Right renal pelvis (tissue), 4 donors: ENCODE measurements around the gene NXF1. TPM values are rescaled to one million over a fixed set of nuclear protein-coding genes. Genes with fewer than 3 reads are reported as not detected.
"Not testable (repeated sequence)": the region's sequence is repeated elsewhere in the genome, so short reads cannot be mapped to it uniquely, and the experiment has no call there.

Source experiments
- DNase-seq, 4 donors: peaks; one replicate each; pipeline ENCODE4 v3.0.0-alpha.2; 2013; ENCODE audit warnings: low read depth in 4 of 4, low spot score in 3 of 4, missing footprints in 1 of 4
- polyA plus RNA-seq, 4 donors: library from polyadenylated mRNA; unstranded; fragments of 120-200 nt; gene quantifications; one replicate each; pipeline ENCODE4 v1.2.1, GENCODE V29; 2013; ENCODE audit not compliant: insufficient read length in 4 of 4

The NXF1 gene
- polyA plus RNA-seq: 100 to 1,000 TPM; 113 to 129 (median 123) TPM

DNA sequence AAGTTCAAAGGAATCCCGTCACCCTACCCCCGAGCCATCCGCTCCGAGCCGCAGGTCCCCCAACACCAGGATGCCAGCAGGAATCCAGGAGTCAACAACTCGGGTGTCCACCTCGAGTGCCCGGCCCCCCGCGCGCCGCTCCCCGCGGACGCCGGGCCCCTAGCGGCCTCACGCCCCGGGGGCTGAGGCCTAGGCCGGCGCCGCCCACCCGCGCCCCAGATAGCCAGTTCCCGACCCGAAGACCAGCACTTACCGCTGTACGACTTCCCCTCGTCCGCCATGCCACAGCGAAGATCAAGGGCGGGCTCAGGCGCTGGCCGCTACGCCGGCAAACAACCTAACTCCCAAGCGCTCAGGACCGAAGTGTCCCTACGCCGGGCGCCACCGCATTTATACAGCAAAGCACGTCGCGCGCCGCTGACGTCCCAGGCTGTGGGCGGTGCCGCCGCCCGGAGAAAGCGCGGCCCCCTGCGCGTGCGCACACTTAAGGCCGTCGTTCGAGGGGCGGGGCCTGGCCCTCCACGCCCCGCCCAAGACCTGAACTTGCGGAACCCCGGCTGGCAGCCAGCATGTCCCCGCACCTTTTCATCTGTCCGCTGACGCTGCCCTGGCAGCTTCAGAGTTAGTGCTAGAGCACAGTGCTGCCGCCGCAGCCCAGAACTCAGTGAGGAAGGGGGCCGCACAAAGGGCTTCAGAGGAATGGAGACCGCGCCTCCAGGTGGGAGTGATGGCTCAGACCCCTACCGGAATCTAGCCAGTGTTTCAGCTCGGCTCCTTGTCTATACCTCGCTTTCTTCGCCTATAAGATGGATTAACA, at the start of gene NXF1:
Gene NXF1 (minus strand): TSS at position 365 of the 817 bp plus-strand sequence. CDS start 84 bp downstream, at position 281.
- DNase-seq: peak; percentile 89 to 97 (median 92)

DNA sequence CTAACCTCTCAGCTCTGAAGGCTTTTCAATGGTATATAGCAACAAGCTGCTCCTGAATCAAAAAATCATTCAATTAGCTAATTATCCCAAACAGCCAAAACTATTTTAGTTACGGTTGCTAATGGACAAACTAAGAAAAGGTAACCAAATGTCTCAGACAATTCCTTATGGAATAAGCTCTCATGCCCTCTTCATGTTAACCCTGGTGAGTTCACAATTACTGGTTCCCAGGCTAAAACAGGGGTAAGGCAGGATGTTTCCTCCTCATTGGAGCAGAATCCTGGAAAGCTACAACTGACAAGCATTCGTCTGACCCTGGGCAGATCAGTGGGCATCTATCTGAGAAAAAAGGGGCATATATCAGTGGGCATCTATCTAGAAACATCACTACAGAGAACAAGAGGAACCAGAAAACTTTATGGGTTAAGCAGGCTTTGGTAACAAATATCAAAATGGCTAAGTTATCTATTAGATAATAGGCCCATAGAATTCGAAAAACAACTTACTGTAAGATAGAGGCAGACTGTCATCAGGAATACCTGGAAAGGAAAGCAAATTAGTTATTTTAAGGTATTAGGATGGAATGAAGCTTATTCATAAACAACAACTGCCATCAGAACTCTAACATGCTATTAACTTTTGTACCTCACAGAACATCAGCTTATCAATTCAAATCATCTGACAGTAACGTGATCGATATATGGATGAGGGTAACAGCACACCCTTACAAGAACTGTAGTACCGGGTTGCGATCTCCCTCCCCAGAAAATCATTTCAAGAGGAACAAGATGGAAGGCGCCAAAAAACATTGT, 49.0 kb upstream of the NXF1 start:
- no peak for DNase-seq

DNA sequence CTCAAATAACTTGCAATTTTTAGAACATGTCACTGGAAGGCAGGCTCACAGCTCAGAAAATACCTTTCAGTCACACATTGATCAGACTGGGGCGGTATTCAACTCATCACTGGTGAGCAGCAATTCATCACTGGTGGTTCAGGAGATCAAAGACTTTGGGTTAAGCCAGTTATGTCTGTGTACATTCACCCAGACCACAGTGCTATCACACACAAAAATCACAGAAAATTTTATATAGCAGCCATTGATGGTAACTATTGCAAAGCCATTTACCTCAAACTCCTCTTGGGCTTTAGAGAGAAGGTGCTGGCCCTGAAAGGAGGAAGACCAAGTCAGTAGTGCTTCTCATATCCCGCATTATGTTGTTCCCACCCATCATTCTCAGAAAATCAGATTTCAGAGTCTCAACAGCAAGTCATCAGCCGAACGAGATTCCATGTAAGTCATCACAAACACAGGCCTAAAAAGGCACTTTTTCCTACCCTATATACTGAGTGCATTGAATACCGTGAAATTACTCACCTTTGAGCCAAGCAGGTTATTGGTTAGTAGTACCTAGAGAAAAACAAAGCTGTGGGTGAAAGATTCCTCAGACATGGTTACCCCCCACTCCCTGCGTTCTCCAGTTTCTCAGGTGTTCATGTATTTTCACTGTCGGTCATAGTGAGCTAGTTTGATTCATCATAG, 48.2 kb upstream of the NXF1 start:
- DNase-seq: no peak

DNA sequence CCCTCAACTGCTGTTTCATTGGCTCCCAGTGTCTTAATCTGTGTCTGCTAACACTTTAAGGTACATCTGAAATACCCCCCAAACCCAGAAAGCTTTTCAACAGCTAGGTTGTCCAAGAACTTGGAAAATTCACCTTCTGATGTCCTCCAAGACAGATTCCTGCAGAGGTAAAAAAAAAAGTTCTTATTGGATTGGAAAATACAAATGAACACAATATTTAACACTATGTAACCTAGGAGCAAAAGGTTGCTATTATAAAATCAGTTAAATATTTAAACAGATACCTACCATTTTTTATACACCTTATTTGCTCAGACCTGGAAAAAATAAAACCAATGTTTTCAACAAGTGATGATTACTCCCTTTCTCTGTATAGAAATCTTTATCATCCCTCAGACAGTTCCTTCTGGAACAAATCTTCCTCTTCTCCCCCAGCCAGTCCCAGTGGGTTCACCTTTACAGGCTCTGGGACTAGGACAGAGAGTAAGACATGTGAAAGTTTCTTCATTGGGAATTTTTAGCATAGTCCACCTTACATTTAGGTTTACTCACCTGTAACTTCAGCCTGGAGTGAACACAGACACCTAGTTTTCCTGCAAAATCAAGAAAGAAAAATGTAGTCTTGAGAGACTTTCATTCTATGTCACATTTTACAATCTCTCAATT, 47.4 kb upstream of the NXF1 start:
- DNase-seq: no peak

DNA sequence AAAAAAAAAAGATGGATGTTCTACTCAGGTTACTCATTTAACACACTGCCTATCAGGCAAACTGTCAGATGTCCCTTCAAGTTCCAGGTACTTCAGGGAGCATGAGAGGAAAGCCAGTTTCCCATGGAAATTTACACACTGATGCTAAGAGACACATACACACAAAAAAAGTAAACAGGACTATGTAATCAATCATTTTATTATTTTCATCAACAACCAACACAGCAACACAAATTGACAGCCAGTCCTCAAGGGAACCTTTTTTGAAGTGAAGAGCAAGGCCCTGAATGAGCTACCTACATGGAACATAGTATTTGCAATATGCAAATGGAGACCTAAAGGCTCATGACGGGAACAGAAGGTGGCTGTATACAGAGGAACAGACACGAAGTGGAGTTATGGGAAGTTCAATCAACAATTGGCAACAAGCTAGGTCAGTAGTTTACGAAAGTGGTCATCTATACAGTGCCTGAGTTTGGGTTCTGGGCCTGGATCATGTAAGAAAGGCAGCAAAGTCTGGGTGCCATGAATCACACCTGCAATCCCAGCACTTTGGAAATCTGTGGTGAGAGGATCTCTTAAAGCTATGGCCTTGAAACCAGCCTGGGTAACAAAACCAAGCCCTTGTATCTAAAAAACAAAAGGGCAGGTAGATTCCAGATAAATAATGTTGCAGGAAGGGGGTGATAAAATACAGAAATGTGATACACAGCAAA, 46.7 kb upstream of the NXF1 start:
- no peak for DNase-seq

DNA sequence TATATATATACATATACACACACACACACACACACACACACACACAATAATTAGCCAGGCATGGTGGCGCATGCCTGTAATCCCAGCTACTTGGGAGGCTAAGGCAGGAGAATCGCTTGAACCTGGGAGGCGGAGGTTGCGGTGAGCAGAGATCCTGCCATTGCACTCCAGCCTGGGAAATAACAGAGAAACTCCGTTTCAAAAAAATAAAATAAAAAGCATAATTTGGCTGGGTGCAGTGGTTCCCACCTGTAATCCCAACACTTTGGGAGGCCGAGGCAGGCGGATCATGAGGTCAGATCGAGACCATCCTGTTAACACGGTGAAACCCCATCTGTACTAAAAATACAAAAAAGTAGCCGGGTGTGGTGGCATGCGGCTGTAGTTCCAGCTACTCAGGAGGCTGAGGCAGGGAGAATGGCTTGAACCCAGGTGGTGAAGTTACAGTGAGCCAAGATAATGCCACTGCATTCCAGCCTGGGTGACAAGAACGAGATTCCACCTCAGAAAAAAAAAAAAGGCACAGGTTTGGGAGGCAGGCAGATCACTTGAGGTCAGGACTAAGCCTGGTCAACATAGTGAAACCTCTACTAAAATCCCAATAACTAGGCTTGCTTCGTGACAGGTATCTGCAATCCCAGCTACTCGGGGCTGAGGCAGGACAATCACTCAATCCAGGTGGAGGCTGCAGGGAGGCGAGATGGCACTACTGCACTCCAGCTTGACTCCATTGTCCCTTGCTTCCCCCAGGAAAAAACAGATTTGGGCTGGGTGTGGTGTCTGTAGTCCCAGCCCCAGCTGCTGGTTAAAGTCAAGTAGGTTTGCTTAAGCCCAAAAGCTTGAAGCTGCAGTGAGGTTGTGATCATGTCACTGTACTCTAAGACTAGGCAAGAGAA, 45.9 kb upstream of the NXF1 start:
- DNase-seq: no peak

DNA sequence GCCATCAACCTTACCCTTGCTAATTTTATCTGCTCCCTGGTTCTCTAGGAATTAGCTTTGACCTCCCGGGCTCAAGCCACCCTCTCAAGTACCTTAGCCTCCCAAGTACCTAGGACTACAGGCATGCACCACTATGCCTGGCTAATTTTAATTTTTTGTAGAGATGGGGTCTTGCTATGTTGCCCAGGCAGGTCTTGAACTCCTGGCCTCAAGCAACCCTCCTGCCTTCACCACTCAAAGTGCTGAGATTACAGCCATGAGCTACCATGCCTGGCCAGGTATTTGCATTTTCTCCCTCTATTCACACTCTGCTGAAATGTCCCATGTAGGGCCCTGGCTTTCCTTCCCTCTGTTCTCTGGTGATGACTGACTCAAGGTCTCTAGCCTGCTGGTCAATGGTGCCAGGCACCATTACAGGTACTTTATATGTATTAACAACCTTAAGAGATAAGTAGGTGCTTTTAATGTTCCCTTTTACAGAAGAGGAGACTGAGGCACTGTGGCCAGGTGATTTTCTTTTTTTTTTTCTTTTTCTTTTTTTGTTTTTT, 42.6 kb upstream of the NXF1 start:
- no peak for DNase-seq

DNA sequence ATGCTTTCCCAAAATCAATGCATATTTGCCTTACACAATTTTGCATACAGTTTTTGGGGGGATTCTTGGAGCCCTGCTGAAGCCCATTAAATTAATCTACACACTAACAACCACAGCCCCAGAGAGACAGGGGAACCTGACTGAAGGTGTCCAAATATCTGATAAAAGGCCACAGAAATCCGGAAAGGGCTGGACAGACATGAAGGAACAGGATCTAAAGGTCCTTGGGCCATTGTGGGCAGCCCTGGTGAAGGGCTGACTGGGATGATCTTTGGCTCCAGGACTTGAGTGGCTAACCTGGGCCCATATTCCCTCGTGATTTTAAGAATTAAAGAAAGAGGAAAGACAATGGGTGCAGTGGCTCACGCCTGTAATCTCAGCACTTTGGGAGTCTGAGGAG, 40.9 kb upstream of the NXF1 start:
- DNase-seq: no peak

DNA sequence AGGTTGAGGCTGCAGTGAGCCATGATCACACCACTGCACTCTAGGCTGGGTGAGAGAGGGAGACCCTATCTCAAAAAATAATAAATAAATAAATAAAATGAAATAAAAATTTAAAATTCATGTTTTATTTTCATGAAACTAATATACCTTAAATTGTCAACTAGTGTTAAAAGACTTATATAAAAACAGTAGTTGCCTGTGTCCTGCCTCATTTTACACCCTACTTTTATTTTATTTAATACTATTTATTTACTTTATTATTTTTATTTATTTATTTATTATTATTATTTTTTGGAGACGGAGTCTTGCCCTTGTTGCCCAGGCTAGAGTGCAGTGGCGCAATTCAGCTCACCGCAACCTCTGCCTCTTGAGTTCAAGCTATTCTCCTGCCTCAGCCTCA, 38.9 kb upstream of the NXF1 start:
- no peak for DNase-seq

DNA sequence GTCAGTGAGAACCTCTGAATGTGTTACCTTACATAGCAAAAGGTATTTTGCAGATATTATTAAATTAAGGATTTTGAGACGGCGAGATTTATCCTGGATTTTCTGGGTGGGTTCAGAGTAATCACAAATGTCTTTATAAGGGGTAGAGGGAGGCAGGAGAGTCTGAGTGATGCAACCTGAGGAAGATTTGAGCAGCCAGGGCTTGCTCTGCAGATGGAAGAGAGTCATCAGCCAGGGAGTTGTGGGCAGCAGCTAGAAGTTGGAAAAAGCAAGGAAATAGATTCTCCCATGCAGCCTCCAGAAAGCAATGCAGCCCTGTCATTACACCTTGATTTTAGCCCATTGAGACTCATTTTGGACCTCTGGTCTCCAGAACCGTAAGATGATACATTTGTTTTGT, 38.2 kb upstream of the NXF1 start:
- DNase-seq: no peak

DNA sequence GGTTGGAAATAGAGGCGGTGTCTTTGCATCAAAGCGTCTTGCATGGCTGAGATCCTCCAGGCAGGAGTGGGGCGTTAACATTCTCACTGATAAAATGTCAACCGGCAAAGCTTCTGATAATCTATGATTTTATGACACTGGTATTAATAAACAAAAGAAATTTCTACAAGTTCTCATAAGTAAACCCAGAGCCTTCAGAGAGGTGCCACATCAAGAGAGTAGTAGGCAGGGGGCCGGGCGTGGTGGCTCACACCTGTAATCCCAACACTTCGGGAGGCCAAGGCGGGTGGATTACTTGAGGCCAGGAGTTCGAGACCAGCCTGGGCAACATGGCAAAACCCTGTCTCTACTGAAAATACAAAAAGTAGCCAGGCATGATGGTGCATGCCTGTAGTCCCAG, 37.7 kb upstream of the NXF1 start:
- DNase-seq: not testable (repeated sequence)

DNA sequence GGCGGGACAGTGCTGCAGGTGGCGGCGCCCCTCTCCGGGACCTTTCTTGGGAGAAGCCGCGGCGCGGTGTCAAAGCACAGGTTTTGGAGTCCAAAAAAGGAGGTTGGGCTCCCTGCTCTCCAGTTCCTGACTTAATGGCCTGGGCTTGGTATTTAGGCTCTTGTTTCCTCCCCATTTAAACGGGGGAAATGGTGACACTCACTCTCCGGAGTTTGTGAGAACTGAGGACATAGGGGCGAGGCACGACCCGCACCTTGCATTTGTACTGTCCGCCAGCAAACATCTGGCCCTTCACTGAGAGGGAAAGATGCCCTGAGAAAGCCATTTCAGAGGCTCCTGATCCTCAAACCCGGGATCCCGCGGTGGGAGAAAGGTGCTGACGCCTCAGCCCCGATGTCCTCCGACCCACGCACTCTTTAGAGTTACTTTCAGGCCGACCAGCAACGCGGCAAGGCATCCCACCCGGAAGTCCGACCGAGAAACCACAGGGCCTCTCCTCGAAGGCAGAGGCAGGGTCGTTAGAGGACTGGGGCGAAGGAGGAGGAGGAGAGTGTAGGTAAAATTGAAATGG, 37.0 kb upstream of the NXF1 start:
- no peak for DNase-seq

DNA sequence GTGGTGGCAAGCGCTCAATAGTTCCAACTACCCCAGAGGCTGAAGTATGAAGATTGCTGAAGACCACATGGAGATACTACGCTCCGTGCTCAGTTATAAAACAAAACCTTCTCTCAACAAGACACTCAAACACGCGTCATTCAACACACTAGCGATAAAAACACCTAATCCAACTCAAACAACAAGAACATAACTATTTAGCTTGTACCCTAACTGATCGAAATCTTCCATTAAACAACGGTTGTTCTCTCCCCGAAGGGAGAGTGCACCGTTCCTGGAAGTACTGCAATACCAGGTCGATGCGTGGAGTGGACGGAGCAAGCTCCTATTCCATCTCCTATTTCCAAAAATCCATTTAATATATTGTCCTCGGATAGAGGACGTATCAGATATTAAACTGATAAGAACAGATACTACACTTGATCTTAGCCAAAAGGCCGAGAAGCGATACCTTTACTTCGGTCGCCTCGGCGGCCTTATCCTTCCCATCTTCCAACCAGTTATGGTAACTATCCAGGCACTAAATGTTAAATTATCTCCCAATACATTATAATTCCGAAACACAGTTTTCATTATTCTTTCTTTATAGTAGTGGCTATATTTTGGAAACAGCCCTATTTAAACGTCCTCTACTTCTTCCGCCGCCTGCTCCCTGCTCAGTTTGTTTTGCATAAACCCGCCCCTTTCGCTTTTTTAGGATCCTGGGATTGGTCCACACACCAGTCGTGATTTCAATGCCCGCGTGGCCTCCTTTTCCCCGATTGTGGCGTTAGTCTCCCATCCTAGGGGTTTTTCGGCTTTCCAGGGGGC, 36.3 kb upstream of the NXF1 start:
- DNase-seq: peak; percentile 88 to 92 (median 92)

DNA sequence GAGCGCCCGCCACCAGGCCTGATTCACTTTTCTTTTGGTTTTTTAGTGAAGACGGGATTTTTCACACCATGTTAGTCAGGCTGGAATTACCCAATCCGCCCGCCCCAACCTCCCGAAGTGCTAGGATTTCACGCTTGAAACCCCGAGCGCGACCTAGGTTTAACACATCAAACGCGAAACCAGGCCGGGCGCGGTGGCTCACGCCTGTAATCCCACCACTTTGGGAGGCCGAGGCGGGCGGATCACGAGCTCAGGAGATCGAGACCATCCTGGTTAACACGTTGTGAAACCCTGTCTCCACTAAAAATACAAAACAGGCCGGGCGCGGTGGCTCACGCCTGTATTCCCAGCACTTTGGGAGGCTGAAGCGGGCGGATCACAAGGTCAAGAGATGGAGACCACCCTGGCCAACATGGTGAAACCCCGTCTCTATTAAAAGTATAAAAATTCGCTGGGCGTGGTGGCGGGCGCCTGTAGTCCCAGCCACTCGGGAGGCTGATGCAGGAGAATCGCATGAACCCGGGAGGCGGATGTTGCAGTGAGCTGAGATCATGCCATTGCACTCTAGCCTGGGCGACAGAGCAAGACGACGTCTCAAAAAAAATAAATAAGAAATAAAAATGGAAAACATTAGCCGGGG, 35.6 kb upstream of the NXF1 start:
- DNase-seq: not testable (repeated sequence)

DNA sequence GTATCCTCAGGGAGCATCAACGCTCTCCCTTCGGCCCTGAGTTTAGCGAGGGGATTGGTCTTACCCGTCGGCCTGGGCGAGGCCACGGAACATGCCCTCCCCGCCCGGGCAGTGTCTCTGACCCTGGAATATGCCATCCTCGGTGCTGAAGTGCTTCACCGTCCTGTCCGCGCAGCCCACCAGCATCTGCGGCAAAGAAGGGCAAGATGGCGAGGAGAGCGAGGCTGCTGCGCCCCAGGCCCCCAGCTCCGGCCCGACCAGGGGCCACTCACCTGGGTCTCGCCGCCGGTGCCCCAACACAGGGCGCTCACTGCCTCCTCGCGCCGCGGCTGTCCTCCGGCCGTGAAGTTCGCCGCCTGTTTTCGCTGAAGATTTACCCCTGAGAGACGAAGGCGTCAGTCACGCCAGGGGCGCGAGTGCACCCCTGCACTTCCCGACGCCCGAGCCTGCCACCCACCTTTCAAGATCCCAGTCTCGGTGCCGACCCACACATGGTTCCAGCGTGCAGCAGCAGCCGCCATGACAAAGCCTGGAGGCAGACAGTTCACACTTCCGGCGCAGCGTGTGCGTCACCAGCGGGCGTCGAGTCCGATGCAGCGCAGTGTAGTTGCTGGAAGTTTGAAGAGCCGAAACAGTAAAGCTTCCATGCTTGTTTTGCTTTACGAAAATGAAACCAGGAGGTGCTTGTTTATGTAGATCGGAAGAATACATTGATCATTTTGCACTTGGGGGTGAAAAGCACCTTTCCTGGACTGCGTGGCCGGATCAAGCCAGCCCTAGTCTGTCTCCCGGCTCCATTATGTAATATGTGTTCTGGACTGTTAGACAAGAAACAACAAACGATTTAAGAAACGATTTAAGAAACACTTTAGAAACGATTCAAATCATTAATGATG, 34.1 kb upstream of the NXF1 start, which contains the start of gene WDR74:
Gene WDR74 (minus strand): TSS at position 541 of the 896 bp plus-strand sequence. CDS start 20 bp downstream, at position 521.
- DNase-seq: peak; percentile 90 to 91 (median 90)

DNA sequence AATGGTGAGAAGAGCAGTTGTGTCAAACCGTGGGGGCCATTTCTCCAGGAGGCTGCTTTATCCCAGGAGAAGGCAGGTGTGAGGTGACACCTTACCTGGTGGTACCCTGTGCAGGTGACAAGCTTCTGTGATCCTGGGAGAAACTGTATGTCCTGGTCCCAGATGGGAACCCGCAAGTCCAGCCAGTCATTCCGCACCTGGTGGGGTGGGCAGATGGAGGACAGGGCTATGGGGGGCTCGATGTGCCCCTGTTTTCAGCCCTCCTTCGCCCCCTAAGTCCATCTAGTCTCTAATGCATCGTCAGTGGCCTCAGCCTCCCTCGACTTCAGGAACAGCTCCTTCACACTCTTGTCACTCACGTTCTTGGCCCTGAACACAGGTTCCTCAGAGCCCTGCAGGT, 30.1 kb upstream of the NXF1 start:
- no peak for DNase-seq
